CD4-positive, alpha-beta T cell treated with Interleukin-21 for 1 hour (primary cell): Measurements from ENCODE around the gene YWHAG.
"Not testable (repeated sequence)": the region's sequence is repeated elsewhere in the genome, so short reads cannot be mapped to it uniquely, and the experiment has no call there.

Source experiments
- DNase-seq: peaks from one replicate; pipeline ENCODE4 v3.0.0-alpha.2; 2020

The YWHAG gene

GRCh38 chr7:76358481-76359110 is at the start of gene YWHAG:
YWHAG (minus strand) TSS chr7:76358991; CDS start chr7:76358808, 183 bp downstream.
- DNase-seq, result peak; percentile 87

- DNase-seq, result no peak
These were observed 49.4 kb upstream of the YWHAG start for GRCh38 chr7:76408121-76408560.

DNA sequence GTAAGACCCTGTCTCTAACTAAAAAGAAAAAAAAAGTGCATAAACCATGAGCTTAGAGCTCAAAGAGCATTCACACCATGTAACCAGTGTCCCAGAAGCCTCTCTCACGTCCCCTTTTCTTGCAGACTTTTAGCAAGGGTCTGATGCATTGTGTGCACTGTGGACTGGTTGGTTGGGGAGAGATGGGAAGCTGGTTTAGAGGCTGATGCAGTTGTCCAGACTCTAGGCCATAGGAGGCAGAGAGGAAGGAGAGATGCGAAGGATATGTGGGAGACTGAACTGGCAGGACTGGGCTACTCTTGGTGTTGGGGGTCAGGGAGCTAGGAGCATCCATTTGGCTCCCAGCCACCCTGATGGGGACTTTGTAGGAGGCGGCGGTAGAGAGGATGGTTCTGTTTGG is 48.9 kb upstream of the YWHAG start:
- no peak for DNase-seq

DNA sequence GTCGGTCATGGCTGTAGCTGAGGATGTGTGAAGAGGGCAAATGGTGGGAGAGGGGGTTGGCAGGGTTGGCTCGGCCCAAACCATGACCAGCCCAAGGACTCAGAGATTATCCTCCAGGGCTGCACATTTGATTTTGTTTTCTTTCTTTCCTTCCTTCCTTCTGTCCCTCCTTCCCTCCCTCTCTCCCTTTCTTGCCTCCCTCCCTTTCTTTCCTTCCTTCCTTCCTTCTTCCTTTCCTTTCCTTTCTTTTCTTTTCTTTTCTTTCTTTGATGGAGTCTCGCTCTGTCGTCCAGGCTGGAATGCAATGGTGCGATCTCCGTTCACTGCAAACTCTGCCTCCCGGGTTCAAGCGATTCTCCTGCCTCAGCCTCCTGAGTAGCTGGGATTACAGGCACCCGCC is 46.9 kb upstream of the YWHAG start:
- DNase-seq, result no peak

DNA sequence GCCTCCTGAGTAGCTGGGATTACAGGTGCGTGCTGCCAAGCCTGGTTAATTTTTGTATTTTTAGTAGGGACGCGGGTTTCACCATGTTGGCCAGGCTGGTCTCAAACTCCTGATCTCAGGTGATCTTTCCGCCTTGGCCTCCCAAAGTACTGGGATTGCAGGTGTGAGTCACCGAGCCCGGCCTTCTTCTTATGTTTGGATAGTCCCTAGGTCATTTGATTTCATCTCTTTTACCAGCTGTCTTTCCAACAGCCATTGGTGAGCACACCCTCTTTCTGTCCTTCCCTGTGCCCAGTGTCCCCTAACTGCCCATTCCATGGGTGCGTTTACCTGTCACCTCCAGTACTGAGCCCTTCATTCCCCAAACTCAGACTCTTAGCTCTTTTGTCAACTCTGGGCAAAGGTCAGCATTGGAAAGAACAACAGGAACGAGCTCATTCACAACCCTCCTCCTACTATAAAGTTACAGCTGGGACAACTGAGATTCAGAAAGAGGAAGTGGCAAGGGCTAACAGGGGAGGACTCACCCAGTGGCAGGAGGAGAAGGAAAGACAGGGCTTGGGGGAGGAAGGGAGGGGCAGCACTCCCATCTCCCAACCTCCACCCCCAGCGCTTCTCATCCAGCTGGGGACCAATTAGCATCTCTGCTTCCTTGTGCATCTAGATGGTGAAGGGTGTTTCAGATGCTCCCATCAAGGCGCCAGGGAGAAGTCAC is 45.1 kb upstream of the YWHAG start:
- no peak for DNase-seq

GRCh38 chr7:76403097-76403496 is 44.3 kb upstream of the YWHAG start:
- not testable (repeated sequence) for DNase-seq

DNA sequence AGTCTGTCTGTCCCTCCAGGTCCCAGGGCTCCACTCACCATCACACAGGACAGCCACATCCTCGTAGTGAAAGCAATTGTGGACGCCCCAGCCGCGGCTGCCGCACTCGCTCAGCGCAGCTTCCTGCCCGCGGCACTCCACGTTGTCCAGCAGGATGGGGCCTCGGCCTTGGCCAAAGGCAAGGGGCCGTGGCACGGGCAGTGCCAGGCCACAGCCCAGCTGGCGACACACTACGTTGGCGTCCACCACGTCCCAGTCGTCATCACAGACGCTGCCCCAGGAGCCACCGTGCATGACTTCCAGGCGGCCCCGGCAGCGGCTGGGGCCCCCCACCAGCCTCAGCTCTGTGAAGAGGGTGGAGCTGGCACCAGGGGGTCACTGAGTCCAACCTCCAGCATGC is 41.5 kb upstream of the YWHAG start:
- no peak for DNase-seq

DNA sequence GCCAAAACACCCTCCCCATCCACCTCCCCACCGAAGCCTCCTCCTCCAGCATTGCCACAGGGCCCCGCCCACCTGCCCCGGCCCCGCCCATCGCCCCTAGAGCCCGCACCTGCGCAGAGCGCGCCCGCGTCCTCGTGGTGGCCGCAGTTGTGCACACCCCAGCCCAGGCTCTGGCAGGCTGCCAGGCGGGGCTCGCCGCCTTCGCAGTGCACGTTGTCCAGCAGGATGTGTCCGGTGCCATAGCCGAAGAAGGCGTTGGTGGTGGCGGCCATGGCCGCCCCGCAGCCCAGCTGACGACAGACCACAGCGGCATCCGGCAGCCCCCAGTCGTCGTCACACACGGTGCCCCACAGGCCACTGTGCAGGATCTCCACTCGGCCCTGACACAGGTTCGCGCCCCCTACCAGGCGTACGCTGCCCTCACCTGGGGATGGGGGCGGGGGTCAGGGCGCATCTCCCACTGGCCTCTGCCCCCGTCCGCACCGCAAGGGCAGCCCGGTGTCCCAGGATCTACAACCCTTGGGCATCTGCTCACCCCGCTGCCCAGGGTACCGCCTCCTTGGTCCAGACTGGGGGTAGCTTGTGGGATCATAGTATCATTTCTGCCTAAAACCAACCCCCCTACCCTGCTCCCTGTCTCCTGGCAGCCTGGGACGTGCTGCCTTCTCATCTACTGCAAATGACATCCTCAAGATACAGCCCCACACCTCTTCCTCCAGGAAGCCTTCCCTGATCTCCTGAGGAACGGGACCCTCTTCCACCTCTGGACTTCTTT is 38.8 kb upstream of the YWHAG start:
- peak; percentile 89 for DNase-seq

DNA sequence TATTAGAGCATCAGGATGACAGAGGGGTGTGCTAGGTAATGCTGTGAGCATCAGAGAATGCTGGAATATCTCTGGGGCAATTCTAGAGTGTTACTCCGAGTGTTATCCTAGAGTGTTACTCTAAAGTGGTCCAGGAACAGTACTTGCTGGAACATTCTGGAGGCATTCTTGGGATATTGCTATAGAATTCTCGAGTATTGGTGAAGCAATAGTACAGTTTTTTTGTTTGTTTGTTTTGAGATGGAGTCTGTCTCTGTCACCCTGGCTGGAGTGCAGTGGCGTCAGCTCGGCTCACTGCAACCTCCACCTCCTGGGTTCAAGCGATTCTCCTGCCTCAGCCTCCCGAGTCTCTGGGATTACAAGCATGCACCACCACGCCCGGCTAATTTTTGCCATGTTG is 38.1 kb upstream of the YWHAG start:
- DNase-seq, result no peak

- DNase-seq, result no peak
These were observed 37.4 kb upstream of the YWHAG start for GRCh38 chr7:76395965-76396726.

DNA sequence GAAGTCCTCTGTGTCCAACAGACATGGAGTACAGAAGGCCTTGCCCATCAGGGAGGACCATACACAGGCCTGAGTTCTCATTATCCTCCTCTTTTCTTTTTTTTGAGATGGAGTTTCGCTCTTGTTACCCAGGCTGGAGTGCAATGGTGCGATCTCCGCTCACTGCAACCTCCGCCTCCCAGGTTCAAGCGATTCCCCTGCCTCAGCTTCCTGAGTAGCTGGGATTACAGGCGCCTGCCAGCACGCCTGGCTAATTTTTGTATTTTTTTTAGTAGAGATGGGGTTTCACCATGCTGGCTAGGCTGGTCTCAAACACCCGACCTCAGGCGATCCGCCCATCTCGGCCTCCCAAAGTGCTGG is 36.8 kb upstream of the YWHAG start:
- DNase-seq, result not testable (repeated sequence)

GRCh38 chr7:76394957-76395356 is 36.2 kb upstream of the YWHAG start:
- DNase-seq, result no peak

DNA sequence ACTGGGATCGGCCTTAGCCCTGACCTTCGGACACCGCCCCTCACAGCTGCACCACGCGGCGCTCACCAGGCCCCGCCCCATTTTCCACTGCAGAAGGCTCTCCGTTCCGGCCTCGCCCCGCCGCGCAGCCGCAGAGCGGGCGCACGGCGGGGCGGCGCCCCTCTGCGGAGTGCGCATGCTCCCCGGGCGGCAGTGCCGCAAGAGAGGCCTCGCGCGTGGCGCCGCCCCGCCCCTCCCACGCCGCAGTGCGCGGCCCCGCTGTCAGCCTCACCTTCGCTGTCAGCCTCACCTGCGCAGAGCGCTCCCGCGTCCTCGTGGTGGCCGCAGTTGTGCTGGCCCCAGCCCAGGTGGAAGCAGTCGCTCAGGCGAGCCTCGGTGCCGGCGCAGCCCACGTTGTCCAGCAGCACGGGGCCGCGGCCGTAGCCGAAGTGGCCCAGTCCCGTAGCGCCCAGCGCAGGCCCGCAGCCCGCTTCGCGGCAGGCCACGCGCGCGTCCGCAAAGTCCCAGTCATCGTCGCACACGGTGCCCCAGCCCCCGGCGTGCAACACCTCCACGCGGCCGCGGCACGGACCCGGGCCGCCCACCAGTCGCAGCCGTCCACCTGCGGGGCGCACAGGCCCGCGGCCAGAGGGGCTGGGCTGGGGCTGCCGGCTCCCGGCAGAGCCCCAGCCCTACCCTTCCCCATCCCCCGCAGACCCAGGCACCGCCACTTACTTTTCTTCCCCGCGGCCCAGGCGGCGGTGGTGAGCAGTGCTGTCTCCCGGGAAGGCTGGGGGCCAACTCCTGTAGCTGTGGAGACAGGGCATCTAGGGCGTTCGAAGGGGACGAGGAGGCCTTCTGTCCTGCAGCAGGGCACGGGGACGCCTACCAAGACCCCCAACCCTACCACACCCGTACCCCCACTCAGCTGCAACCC is 34.6 kb upstream of the YWHAG start:
- DNase-seq, result peak; percentile 93

DNA sequence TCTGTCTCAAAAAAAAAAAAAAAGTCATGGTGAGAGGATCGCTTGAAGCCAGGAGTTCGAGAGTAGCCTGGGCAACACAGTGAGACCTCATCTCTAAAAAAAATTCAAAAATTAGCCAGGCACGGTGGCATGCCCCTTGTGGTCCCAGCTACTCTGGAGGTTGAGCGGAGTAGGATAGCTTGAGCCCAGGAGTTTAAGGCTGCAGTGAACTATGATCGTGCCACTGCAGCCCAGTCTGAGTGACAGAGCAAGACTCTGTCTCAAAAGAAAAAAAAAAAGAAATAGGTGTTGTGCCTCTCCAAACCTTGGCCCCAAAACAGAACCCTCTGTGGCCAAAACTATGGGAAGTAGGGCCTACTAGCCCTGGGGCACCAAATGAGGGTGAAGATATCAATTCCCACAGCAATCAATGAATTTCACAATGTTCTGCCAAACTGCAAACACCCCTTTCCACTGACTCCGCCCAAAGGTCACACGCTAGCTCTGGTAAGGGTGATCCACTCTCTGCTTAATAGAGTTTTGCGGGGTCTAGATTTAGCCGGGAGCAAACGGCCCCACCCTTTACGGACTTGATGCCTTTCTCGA is 33.8 kb upstream of the YWHAG start:
- no peak for DNase-seq

- DNase-seq, result no peak
These were observed 31.3 kb upstream of the YWHAG start for GRCh38 chr7:76390092-76390491.

DNA sequence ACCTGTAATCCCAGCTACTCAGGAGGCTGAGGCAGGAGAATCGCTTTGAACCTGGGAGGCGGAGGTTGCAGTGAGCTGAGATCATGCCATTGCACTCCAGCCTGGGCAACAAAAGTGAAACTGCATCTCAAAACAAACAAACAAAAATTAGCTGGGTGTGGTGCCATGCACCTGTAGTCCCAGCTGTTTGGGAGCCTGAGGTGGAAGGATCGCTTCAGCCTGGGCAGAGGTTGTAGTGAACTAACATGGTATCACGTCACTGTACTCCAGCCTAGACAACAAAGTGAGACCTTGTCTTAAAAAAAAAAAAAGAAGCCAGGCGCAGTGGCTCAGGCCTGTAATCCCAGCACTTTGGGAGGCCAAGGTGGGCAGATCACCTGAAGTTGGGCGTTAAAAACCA is 29.0 kb upstream of the YWHAG start:
- DNase-seq, result not testable (repeated sequence)

DNA sequence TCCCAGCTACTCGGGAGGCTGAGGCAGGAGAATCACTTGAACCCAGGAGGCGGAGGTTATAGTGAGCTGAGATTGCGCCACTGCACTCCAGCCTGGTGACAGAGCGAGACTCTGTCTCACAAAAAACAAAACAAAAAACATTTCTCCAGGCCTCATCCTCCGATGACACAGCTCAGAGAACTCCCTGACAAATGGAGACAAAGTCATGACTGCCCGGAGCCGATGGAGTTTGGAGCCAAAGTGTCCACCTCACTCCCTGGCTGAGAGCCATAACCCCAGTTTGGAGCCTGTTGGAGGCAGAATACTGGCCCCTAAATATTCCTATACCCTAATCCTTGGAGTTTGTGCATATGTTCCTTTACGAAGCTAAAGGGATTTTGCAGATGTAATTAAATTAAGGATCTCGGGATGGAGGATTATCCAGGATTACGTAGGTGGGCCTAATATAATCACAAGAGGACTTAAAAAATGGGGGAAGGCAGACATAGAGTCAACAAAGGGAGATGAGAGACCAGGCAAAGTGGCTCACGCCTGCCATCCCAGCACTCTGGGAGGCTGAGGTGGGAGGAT is 28.0 kb upstream of the YWHAG start:
- DNase-seq, result no peak

GRCh38 chr7:76383089-76383944 is 24.5 kb upstream of the YWHAG start:
- no peak for DNase-seq

DNA sequence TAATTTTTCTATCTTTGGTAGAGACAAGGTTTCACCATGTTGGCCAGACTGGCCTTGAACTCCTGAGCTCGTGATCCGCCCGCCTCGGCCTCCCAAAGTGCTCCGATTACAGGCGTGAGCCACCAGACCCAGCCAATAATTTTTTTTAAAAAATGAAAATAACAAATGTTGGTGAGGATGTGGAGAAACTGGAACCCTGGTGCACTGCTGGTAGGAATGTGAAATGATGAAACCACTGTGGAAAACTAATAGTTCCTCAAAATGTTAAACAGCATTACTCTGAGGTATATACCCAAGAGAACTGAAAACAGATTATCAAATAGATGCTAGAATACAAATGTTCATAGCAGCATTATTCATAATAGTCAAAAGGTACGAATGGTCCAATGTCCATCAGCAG is 23.0 kb upstream of the YWHAG start:
- DNase-seq, result no peak

DNA sequence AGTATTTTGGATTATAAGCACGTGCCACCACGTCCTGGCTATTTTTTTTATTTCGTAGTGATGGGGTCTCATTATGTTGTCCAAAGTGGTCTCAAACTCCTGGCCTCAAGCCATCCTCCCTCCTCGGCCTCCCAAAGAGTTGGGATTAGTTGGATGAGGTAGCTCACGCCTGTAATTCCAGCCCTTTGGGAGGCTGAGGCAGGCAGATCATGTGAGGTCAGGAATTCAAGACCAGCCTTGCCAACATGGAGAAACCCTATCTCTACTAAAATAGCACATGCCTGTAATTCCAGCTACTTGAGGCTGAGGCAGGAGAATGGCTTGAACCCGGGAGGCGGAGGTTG is 21.8 kb upstream of the YWHAG start:
- no peak for DNase-seq
